ENCODE data around the gene IMMP2L.

The IMMP2L gene

DNA sequence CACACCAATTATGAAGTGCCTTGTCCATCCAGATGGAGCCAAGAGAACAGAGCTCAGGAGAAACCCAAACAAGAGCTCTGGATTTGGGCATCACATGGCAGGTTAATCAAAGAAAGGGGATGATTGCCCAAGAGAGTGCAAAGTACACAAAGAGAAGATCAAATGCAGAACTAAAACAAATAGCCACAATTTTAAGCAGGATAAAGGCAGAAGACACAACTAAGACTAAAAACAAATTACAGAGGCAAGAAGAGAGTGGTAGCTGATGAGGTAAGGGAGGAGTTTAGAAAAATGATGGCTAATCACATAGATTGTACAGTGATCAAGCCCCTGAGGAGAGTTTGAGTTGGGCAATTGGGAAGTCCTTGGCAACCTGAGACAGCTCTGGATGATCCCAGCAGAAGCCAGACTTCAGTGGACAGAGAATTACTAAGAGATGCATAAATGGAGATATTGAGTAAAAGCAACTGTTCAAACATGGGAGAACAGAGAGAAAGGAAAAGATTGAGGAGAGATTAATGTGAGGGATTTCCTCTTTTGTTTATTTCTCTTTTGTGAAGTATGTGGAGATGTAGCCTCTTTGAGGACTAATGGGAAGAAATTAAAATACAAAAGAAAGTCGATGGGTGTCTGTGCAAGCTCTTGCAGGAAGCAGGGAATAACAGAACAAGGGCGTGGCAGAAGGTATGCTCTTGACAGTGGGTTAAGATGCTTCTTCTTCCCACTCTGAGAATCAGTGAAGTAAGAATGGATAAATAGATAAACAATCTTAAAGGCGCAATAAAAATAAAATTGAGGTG lies 369.5 kb downstream of the IMMP2L start:
- DNase-seq: no peak

DNA sequence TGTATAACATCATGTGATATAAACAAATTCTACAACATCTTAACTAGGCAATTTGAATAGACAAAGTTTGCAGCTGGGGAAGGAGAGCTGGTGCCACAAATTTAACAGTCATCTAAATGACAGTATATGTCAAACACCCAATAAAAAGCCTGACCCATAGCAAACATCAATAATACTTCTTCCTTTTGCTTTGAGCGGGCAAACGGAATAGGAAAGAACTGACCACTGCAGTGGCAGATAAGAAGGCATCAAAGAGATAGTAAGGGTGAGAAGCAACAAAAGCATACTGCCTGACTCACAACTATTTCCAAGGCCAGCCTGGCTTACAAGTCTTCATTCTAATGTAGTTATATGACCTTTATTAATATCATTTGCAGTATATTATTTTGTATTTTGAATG lies 371.5 kb downstream of the IMMP2L start:
- DNase-seq: no peak

- DNase-seq: no peak
Measured at GRCh38 chr7:111184987-111185386, 377.3 kb downstream of the IMMP2L start.

DNA sequence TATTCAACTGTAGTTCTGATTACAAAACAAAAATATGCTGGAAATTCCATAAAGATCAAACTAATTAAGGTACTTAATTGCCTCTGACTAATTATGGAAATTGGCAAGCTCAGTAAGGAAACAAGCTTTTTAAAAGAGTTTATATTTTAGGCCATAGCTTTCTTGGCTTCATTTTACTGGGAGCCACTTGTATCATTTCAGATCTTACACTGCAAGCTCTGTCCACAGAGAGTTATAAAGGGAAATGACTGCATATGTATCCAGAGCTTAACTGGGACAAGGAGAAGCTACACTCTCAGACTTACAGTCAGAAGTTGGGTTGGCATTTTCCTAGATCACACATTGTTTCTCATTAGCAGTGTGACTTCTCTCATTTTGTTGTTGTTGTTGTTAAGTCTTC lies 379.0 kb downstream of the IMMP2L start:
- DNase-seq: no peak

DNA sequence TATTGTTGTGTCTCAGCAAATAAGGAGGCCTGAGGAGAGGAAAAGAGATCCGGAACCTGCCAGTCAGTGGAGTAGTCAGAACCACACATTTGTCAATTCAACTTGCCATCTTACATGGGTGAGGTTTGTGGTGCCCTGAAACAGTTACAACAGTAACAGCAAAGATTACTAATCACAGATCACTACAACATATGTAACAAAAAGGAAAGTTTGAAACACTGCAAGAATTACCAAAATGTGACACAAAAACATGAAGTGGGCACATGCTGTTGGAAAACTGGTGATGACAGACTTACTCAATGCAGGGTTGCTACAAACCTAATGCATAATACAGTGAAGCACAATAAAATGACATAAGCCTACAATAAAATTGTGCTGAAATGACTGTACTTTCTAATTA lies 382.0 kb downstream of the IMMP2L start:
- DNase-seq: no peak

DNA sequence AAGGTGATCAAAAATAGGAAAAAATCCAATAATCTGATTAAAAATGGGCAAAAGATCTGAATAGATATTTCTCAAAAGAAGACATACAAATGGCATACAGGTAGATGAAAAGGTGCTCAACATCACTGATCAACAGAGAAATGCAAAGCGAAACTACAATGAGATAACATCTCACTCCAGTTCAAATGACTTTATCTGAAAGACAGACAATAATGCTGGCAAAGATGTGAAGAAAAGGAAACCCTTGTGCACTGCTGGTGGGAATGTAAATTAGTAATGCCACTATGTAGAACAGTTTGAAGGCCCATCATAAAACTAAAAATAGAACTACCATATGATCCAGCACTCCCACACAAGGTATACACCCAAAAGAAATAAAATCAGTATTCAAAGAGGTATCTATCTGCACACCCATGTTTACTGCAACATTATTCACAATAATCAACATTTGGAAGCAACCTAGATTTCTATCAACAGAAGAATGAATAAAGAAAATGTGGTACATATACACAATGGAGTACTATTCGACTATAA lies 386.3 kb downstream of the IMMP2L start:
- no peak for DNase-seq

DNA sequence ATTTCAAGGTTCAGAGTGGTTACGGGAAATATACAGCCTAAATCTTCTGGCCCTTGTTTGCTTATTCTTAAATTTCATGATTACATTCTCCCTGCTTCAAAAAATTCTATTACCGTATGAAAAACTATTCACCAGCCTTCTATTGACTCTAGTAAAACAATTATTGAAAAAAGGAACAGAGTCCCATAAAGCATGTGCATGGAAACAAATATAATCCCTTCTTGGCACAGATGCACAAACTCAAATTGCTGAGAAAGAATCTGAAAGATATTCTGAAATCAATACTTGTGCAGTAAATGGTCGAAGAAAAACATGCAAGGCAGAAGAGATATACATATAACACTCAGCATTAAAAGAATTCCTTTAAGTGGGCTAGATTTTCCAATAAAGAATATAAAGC lies 387.8 kb downstream of the IMMP2L start:
- DNase-seq: no peak

- no peak for DNase-seq
Measured at GRCh38 chr7:111173990-111174389, 388.3 kb downstream of the IMMP2L start.

DNA sequence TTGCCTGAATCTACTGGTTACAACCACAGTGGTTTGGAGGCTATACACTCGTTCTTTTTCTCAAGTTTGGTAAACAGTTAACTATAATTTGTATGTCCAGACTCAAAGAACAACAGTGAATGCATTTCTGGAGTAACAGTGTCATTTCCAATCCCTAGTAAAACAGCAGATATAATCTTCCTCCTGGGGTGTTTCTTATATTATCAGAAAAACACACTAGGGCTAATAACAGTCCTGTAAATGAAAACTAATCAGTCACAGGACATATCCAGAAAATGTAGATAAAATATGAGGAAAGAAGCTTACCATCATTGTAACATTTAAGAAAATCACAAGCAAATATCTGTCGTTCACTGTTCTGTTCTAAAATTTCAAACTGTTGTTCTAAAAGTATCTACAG lies 388.8 kb downstream of the IMMP2L start:
- no peak for DNase-seq

DNA sequence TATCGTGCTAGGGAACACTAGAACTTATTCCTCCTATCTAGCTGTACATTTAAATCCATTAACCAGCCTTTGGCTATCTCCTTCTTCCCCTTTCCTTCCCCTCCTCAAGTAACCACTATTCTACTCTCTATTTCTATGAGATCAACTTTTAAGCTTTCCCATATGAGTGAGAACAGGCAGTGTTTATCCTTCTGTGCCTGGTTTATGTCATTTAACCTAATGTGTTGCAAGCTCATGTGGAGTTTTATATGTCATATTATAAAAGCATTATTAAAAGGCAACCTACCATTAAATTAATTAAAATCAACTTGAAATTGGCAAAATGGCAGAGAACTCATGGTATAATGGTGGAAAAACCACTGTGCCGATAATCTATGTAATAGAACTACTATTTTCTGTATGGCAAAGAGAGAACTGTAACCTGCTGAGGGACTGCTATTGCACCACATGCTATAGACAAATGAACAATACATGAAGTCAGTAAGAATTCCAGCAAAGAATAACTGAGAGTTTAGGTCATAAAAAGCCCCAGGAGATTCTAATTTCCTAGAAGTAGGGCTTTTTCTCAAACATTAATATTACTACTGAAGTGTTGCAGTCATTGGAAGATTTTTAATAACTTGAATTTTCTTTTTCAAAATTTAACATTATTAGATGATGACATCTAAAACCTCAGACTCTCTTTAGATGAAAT lies 389.6 kb downstream of the IMMP2L start:
- DNase-seq: no peak

DNA sequence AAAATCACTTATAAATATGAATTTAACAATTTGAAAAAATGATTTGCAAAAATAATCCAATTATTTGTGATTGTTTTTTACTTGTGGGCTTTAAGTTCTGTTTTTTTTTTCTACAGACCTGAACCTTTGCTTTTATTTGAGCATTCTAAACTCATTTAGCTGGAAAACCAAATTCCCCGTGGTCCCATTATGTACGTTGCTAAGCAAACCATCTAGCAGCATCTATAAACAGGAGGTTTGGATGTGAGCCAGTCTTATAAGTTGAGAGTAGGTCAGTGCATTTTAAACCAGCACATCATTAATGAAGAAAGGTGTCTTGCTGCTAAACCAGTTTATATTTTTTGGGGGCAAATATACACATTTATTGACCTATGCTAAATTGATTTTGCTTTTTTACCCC lies 394.1 kb downstream of the IMMP2L start:
- DNase-seq: peak; percentile 46

GRCh38 chr7:111164442-111164841 lies 397.9 kb downstream of the IMMP2L start:
- DNase-seq: no peak

DNA sequence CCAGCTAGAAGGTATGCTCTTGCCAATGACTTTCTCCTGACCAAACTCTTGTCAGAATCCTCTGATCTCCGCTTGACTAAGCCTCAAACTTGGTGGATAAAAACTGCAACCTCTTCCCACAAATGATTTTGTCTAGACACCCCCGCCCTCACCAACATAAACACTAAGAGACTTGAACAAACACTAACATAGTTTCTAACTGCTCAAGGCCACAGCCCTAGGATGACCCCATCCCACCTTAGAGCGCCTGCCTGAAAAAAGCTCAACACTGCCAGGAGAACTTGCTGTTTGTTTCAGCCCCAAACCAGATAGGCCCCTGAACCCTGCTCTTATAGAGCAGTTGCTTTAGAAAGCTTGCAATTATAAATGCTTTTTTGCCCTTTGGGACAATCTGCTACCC lies 399.6 kb downstream of the IMMP2L start:
- no peak for DNase-seq

GRCh38 chr7:111160297-111160696 lies 402.0 kb downstream of the IMMP2L start:
- no peak for DNase-seq

DNA sequence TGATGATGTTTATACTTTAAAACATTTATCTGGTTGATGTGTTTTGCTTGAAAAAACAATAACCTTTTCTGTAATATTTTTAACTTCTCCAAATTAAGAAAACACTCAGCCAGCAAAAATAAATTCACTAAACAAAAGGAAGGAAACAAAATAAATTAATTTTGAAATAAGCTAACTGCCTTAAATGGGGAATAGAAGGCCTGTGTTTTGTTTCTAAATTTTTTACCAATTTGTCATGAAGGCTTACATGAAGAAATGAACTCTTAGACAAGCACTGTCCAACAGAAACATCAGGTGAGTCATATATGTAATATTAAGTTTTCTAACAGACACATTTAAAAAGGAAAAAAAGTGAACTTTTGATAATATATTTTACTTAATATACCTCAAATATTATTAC lies 402.9 kb downstream of the IMMP2L start:
- no peak for DNase-seq

DNA sequence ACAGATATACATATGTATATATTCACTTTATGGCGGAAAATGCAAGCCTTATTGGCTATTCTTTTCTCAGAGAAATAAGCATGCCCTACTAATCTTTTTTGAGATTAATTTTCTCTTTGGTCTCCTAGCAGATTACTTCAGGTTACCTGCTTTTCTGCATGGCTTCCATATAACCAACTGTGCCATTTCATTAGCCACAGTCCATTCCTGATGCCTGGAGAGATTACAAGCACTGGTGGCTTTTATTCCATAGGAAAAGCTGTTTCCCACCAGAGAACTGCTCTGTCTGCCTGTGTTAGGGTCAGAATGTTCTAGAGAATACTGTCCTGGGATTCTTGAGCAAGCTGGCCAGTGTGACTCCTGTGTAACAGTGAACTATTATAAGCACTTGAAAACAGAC lies 411.6 kb downstream of the IMMP2L start:
- DNase-seq: no peak

GRCh38 chr7:111147708-111148533 lies 414.4 kb downstream of the IMMP2L start:
- no peak for DNase-seq

DNA sequence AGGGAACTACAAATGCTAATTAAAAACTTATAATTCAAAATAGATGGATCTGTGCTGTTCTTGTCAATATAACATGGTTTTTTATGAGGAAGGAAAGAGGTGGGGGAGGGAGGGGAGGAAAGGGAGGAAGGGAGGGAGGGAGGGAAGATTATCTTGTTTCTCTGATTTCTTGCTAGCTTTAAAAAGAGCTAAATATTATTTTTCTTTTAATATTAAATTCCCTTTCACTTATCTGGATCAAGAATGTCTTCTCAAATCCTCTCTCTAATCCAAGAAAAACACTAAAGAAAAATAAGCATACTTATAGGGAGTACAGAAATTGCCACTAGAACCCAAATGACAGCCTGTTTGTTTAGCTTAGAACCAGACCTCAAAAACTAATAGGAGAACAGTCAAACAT lies 416.2 kb downstream of the IMMP2L start:
- no peak for DNase-seq

- DNase-seq: no peak
Measured at GRCh38 chr7:111145472-111145871, 416.8 kb downstream of the IMMP2L start.

DNA sequence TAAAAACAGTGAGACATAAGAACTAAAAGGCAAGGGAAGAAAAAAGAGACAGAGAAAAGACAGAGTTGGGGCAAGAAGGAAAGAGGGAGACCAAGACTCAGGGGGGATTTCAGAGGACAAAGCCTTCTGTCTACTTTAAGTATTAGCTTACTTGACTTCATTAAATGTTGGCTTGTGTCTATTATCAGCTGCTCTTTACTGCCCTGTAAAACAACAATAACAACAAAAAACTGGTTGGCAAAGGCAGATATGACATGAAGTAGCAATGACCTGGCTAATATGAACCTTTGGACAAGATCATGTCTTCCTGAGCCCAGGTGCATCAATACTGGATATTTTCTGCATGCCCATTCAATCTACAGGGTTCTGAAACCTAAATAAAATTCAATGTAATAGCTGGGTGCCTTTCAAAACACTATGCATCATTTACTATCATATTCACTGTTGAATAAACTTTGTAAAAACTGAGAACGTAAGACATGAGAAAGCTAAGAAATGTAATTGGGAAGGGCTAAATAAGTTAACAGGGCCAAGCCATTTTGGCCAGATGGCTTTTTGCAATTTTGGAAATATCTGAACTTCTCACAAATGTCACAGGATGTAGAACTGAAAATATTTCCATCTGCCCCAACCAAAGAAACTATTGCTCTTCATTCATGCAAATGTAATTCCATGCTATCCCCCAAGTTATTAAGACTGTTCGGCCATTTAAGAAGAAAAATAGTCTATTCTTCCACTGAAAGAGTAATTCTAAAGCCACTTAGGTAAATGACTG lies 422.0 kb downstream of the IMMP2L start:
- no peak for DNase-seq

DNA sequence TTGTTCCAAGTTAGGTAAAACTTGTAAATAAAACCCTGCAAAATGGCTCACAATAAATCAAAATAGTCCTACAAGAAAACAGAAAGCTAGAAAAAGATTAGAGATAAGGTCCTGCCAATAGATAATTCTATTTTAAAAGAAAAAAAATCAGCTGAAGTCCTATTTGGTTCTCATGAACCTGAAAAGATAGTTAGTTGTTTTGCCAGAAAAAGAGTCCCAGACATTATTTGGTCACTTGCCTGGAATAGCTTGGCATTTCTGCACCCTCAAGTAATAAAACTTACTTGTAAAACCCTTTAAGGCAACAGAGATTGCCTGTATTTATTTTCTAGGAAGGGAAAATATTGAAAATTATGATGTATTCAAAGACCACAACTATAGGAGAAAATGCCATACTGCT lies 423.7 kb downstream of the IMMP2L start:
- no peak for DNase-seq

- DNase-seq: peak; percentile 36
Measured at GRCh38 chr7:111138193-111138569, 424.1 kb downstream of the IMMP2L start.
